PC-9 (cell line): ENCODE results near the gene TERT. TPM values are rescaled to one million over a fixed set of nuclear protein-coding genes. Genes with fewer than 3 reads are reported as not detected.

Experiments used
- BruUV-seq: library from RNA; stranded (reverse); fragments of 400-500 nt; replicated peaks from 2 replicates; lab custom pipeline; 2021; lab: Mats Ljungman, UMichigan
- CTCF ChIA-PET: fragments of 300-600 bp; sonication (Branson Sonifier 250); formaldehyde crosslinking; loops from one replicate; lab custom pipeline; 2022; ENCODE audit warnings: antibody characterized with exemption; lab: Charles Lee
- POLR2A ChIA-PET: fragments of 300-600 bp; sonication (Branson Sonifier 250); formaldehyde crosslinking; loops from one replicate; lab custom pipeline; 2022; ENCODE audit warnings: antibody characterized with exemption; ENCODE audit not compliant: unreplicated experiment; lab: Charles Lee
- DNase-seq, 2 experiments: peaks; one replicate each; pipeline versions ENCODE4 v3.0.0 to v3.0.0-alpha.2; 2015 to 2022; ENCODE audit warnings: mixed read lengths in 1 of 2
- H2AFZ ChIP-seq: fragments of 200-600 bp; sonication (generic); 2 replicates; pipeline ENCODE4 v1.8.1; 2017; ENCODE audit warnings: antibody characterized with exemption
- H3F3A ChIP-seq: fragments of 200-600 bp; sonication (generic); 2 replicates; pipeline ENCODE4 v1.8.1; 2017; ENCODE audit warnings: antibody characterized with exemption, mild to moderate bottlenecking, low read depth; ENCODE audit not compliant: insufficient read depth
- H3K27ac ChIP-seq: fragments of 200-600 bp; sonication (generic); 2 replicates; pipeline ENCODE4 v1.6.1; 2016; ENCODE audit warnings: mixed run types
- H3K27me3 ChIP-seq: fragments of 200-600 bp; sonication (generic); 2 replicates; pipeline ENCODE4 v1.6.1; 2016; ENCODE audit warnings: low read depth, mixed run types; ENCODE audit not compliant: insufficient read depth
- H3K36me3 ChIP-seq: fragments of 200-600 bp; sonication (generic); 2 replicates; pipeline ENCODE4 v1.6.1; 2016; ENCODE audit warnings: low read depth, mixed run types
- H3K4me1 ChIP-seq: fragments of 200-600 bp; sonication (generic); replicated peaks from 2 replicates; pipeline ENCODE4 v1.6.1; 2016; ENCODE audit warnings: mixed run types; ENCODE audit not compliant: insufficient read depth
- H3K4me2 ChIP-seq: fragments of 200-600 bp; sonication (generic); 2 replicates; pipeline ENCODE4 v1.6.1; 2017; ENCODE audit warnings: mixed run types
- H3K4me3 ChIP-seq: fragments of 200-600 bp; sonication (generic); 2 replicates; pipeline ENCODE4 v1.6.1; 2016; ENCODE audit warnings: mixed run types
- H3K79me2 ChIP-seq: fragments of 200-600 bp; sonication (generic); 2 replicates; pipeline ENCODE4 v1.6.1; 2017; ENCODE audit warnings: low read depth, mixed run types
- H3K9me2 ChIP-seq: fragments of 200-600 bp; sonication (generic); 2 replicates; pipeline ENCODE4 v1.8.1; 2017; ENCODE audit warnings: mild to moderate bottlenecking; ENCODE audit not compliant: insufficient read depth
- H3K9me3 ChIP-seq: fragments of 200-600 bp; sonication (generic); 2 replicates; pipeline ENCODE4 v1.8.1; 2016; ENCODE audit warnings: low read depth; ENCODE audit not compliant: insufficient read depth
- H4K20me1 ChIP-seq: fragments of 200-600 bp; sonication (generic); 2 replicates; pipeline ENCODE4 v1.8.1; 2017; ENCODE audit not compliant: insufficient read depth
- CTCF ChIP-seq: fragments of 200-600 bp; sonication (generic); conservative IDR thresholded peaks from 2 replicates; pipeline ENCODE4 v1.6.1; 2017; ENCODE audit warnings: mixed run types, antibody characterized with exemption, mild to moderate bottlenecking, moderate library complexity
- EZH2 ChIP-seq: fragments of 200-600 bp; sonication (generic); IDR thresholded peaks from 2 replicates; pipeline ENCODE4 v1.8.0; 2017; ENCODE audit warnings: antibody characterized with exemption, low read depth
- intact Hi-C: fragments of 100-400 bp; cut with micrococcal nuclease; formaldehyde crosslinking; loops from one replicate; pipeline ENCODE4 v1.10.0; 2022; ENCODE audit not compliant: unreplicated experiment
- total RNA-seq: library from RNA; stranded (reverse); gene quantifications from 2 replicates; pipeline ENCODE4 v1.2.3, GENCODE V29; 2021

TERT gene
- total RNA-seq, 1 experiment from 2014 or later = 0.74 TPM

- no peak for DNase-seq
- TF ChIP-seq EZH2 (no peak), CTCF (no peak)
- H3K4me2 ChIP-seq = no peak overlapping the region
- H3K4me3 ChIP-seq = no peak overlapping the region
- no peaks in the 10 kb centered on the region for H3K4me1 ChIP-seq
- BruUV-seq = no TSS peak
- no peaks in the 10 kb centered on the region for H3K36me3 ChIP-seq
- H3K27me3 ChIP-seq = no peaks in the 10 kb centered on the region
- H2AFZ ChIP-seq = no peak overlapping the region
- intact Hi-C loops = no loop called here
- ChIA-PET POLR2A (no interaction called here), CTCF (no interaction called here)
- H3F3A ChIP-seq = no peaks in the 10 kb centered on the region
- H3K9me3 ChIP-seq = no peaks in the 10 kb centered on the region
- H3K27ac ChIP-seq = no peak overlapping the region
- H3K79me2 ChIP-seq = peaks cover 12% of the 10 kb centered on the region; the same call in 1 of the 2 replicates
- no peaks in the 10 kb centered on the region for H4K20me1 ChIP-seq
- no peaks in the 10 kb centered on the region for H3K9me2 ChIP-seq
These were observed 16.0 kb downstream of the TERT start for GRCh38 chr5:1278656-1279442.

GRCh38 chr5:1278216-1278615, 16.7 kb downstream of the TERT start:
- POLR2A ChIA-PET = interaction anchor here (0.7 kb wide), 1 partner anchor 143 kb away, joined by 4 read pairs; no protein-coding TSS in a partner anchor

GRCh38 chr5:1277781-1278180, 17.1 kb downstream of the TERT start:
- H4K20me1 ChIP-seq = no peaks in the 10 kb centered on the region
- H3K36me3 ChIP-seq = no peaks in the 10 kb centered on the region
- no peak overlapping the region for H3K4me2 ChIP-seq
- intact Hi-C loops = no loop called here
- H3K4me1 ChIP-seq = no peaks in the 10 kb centered on the region
- no TSS peak for BruUV-seq
- no peak overlapping the region for H3K27ac ChIP-seq
- no peak for DNase-seq
- TF ChIP-seq EZH2 = no peak
- no peaks in the 10 kb centered on the region for H3F3A ChIP-seq
- no peak overlapping the region for H3K4me3 ChIP-seq
- ChIA-PET POLR2A (interaction anchor here (0.7 kb wide), 1 partner anchor 143 kb away, joined by 4 read pairs; no protein-coding TSS in a partner anchor), CTCF (no interaction called here)
- no peaks in the 10 kb centered on the region for H3K27me3 ChIP-seq
- H2AFZ ChIP-seq = no peak overlapping the region
- H3K9me2 ChIP-seq = no peaks in the 10 kb centered on the region
- H3K79me2 ChIP-seq = peaks cover 8% of the 10 kb centered on the region; the same call in 1 of the 2 replicates
- H3K9me3 ChIP-seq = no peaks in the 10 kb centered on the region

More at GRCh38 chr5:1278216-1278615, 16.7 kb downstream of the TERT start:
- Histone ChIP-seq H3K27ac (no peak overlapping the region), H3K4me3 (no peak overlapping the region), H2AFZ (no peak overlapping the region), H3K9me3 (no peaks in the 10 kb centered on the region), H3K4me1 (no peaks in the 10 kb centered on the region), H3K4me2 (no peak overlapping the region), H3K9me2 (no peaks in the 10 kb centered on the region), H3K36me3 (no peaks in the 10 kb centered on the region), H3K27me3 (no peaks in the 10 kb centered on the region), H3F3A (no peaks in the 10 kb centered on the region), H4K20me1 (no peaks in the 10 kb centered on the region), H3K79me2 (peaks cover 11% of the 10 kb centered on the region; the same call in 1 of the 2 replicates)
- intact Hi-C loops = no loop called here
- CTCF ChIA-PET = no interaction called here
- BruUV-seq = no TSS peak
- no peak for DNase-seq
- no peak for TF ChIP-seq EZH2
- TF ChIP-seq CTCF = no peak
